Left renal pelvis (tissue), 4 donors: ENCODE data around the gene KRT33A. TPM values are rescaled to one million over a fixed set of nuclear protein-coding genes. Genes with fewer than 3 reads are reported as not detected.

ENCODE experiments used
- DNase-seq, 4 donors: peaks; one replicate each; pipeline ENCODE4 v3.0.0-alpha.2; 2013; ENCODE audit warnings: low read depth in 4 of 4, low spot score in 3 of 4
- polyA plus RNA-seq, 4 donors: library from polyadenylated mRNA; unstranded; fragments of 120-200 nt; gene quantifications; one replicate each; pipeline ENCODE4 v1.2.1, GENCODE V29; 2013; ENCODE audit not compliant: insufficient read length in 4 of 4

Gene KRT33A
- polyA plus RNA-seq, 4 donors, result not detected

DNA sequence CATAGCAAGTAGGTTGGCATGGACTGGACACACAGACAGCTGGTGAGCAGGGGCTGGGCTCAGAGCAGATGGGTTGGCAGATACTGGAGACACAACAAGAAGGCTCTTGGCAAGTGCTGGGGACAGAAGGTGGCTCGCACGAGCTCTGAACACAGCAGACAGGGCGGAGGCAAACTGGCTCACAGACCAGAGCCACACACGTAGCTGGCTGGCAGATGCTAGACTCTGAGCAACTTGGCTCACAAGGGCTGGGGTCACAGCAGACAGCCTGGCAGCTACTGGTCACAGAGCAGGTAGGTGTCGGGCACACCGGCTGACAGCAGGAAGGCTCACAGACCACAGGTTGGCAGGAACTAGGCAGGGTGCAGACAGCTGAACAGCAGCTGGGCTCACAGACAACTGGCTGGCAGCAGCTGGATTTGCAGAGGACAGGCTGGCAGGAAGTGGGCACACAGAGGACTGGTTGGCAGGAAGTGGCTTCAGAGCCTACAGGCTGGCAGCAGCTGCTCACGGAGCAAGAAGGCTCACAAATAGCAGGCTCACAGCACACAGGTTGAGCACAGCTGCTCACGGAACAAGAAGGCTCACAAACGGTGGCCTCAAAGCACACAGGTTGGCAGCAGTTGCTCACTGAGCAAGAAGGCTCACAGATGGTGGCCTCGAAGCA is 42.2 kb downstream of the KRT33A start:
- no peak for DNase-seq

DNA sequence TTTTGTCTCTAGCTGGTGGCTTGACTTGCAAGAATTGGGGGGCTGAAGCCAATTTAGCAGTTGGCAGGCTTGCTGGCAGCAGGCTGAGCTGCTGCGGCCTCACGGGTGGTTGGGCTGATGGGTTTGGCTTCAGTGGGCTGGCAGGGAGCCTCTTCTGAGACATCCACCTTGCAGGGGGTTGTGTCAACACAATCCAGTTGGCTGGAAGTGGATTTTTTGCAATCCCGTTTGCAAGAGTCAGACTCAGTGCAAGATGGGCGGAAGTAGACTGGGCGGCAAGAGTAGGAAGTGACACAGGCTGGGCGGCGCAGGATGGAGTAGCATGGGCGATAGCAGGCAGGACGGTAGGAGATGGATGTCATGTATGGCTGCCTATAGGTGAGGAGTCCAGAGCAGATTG is 43.0 kb downstream of the KRT33A start:
- DNase-seq, result no peak

DNA sequence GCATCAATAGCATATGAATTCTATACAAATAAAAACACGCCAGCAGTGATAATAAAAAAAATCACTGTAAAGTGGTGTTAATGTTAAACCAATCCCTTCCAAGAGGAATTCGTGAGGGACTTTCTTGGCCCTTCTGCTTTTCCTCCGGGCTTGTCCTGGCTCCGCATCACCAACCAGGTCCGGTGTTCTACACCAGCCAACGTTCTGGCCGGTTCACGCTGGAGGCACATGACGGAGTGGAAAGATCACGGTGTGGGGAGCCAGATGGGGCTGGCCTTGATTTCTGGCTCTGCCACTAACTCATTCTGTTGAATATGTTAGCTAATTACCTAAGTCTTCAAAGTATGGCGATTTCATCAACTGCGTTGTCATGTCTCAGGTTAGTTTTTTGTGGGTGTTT is 46.5 kb downstream of the KRT33A start:
- DNase-seq, result no peak

DNA sequence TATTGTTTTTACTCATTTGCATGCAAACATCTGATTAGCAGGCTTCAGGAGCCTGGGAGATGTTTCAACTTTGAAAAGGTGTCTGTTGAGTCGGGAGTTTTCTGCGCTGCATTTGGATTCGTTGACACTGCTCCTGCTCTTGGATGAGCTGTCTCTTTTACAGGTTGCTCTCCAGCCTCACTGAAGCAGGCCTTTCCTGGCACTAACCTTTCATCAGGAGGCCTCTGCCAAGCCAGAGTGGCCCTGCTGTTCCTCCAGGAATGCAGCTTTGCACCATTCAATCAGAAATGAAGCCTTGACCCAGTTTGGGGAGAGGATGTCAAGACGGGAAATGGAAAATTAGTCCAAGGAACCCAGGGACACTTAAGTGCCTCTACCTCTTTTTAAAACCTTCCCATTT is 47.6 kb downstream of the KRT33A start:
- DNase-seq, result no peak

DNA sequence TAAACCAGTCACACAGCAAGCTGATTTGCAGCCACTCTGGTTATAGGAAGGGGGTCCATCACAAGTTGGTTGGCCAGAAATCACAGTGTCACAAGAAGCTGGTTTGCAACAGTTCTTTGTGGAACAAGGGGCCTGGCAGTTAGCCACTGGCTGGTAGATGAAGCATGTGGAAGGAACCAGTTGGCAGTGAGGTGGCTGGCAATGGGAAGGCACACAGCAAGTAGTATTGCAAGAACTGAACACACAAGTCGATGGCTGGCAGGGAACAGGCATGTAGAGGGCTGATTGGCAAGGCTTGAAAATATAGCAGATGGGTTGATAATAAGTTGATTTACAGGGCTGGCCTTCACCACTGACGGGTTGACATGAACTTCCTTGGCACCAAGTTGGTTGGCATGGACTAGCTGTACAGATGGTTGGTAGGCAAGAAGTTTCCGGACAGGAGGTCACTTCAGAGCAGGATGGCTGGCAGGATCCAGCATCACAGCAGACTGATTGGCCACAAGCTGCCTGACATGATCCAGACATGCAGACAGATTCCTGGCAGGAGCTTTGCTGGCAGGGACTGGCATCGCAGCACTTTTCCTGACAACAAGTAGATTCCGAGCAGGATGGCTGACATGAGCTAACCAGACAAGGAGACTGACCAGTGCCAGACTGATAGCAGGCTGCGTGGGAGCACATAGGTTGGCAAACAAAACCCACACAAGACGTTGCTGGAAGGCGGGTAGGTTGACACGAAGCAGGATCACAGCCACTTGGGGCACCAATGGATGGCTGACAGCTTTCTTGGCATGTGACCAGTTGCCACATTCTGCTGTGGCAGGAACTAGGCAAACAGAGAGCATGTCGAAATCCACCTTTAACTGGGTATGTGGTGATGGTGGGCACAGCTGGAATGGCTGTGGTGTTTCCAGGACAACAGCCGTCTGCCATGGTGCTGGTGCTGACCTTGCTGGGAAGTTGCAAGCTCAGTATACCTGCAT is 48.4 kb downstream of the KRT33A start, which contains the start of gene KRTAP29-1:
TSS of gene KRTAP29-1 (minus strand) at position 936 of the 986 bp plus-strand sequence. CDS start at position 936, 0 bp downstream.
- DNase-seq, result no peak

DNA sequence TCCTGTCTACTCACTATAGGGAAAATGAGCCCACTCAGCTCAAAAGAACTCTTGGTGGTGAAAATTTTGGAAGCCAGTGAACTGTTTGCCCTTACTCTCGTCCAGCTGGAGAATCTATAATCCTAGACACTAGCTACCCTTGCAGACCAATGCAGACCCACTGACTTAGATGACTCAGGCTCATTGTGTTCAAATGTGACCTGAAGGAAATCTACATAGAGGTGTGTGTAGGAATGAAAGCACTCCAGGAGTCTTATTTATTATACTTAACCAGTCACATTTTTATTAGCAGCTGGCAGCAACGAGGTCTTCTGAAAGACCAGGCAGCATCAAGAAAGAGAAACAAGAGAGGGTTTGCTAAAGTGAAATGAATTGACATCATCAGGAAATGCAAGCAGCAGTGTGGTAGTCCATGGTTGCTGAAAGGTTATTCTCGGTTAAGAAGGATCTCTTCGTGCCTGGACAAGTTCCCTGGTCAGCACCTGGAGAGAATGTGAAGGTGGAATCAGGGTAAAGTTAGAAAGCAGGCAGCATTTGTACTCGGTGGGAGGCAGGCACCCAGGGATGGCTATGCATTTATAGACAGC is 49.3 kb downstream of the KRT33A start:
- no peak for DNase-seq

DNA sequence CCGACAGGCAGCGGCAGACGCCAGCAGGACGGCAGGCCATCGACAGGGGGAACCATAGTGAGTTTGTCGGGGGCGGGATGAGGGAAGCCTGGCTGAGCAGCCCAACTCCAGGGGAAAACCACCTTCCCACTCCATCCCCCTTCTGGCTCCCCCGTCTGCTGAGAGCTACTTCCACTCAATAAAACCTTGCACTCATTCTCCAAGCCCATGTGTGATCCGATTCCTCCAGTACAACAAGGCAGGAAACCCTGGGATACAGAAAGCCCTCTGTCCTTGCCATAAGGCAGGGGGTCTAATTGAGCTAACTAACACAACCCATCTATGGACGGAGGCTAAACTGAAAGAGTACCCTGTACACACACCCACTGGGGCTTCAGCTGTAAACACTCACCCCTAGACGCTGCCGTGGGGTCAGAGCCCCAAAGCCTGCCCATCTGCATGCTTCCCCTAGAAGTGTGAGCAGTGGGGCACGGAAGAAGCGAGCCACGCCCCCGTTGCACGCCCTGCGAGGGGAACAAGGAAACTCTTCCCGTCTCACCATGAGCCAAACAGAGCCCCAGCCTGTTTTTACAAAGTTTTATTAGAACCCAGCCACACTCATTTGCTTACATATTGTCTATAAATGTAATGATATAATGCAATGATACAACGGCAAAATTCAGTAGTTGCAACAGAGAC is 52.0 kb downstream of the KRT33A start:
- DNase-seq, result no peak

DNA sequence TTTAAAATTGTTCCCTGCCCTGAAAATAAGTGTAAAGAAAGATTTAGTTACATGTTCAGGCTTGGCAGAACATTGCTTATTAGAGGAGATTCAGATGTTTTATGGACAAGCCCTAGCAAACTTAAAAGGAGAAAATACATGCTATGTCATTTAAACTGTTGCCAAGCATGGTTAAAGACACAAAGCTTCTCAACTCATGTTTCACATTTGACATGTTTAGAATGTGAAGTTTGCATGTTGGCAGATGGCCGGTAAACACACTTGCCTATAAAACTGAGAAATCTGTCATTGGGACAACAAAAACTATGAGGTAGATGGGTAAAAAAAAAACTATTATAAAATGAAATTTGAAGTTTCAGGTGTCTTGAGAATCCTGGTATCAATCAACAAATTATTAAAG is 53.8 kb downstream of the KRT33A start:
- no peak for DNase-seq

Other genes starting within 250 kb of the KRT33A start
- not detected for gene KRTAP4-16, start 248.6 kb downstream of the KRT33A start, polyA plus RNA-seq
- gene KRTAP4-9, start 245.4 kb downstream of the KRT33A start, polyA plus RNA-seq, result not detected
- not detected for gene KRTAP4-11, start 232.5 kb downstream of the KRT33A start, polyA plus RNA-seq
- gene KRTAP4-12, start 226.6 kb downstream of the KRT33A start, polyA plus RNA-seq, result not detected
- gene KRTAP4-6, start 210.3 kb downstream of the KRT33A start, polyA plus RNA-seq, result not detected
- not detected for gene KRTAP4-5, start 201.0 kb downstream of the KRT33A start, polyA plus RNA-seq
- gene KRTAP4-4, start 190.1 kb downstream of the KRT33A start, polyA plus RNA-seq, result not detected
- gene KRTAP4-3, start 182.6 kb downstream of the KRT33A start, polyA plus RNA-seq, result not detected
- gene KRTAP4-2, start 172.6 kb downstream of the KRT33A start, polyA plus RNA-seq, result not detected
- not detected for gene KRTAP4-1, start 165.9 kb downstream of the KRT33A start, polyA plus RNA-seq
- gene KRTAP9-1, start 160.9 kb downstream of the KRT33A start, polyA plus RNA-seq, result not detected
- gene KRTAP9-2, start 124.2 kb downstream of the KRT33A start, polyA plus RNA-seq, result not detected
- not detected for gene KRTAP9-3, start 118.4 kb downstream of the KRT33A start, polyA plus RNA-seq
- not detected for gene KRTAP9-8, start 112.8 kb downstream of the KRT33A start, polyA plus RNA-seq
- not detected for gene KRTAP9-4, start 101.1 kb downstream of the KRT33A start, polyA plus RNA-seq
- not detected for gene KRTAP9-9, start 95.4 kb downstream of the KRT33A start, polyA plus RNA-seq
- not detected for gene KRTAP9-6, start 85.5 kb downstream of the KRT33A start, polyA plus RNA-seq
- gene KRTAP9-7, start 75.1 kb downstream of the KRT33A start, polyA plus RNA-seq, result not detected
- not detected for gene KRTAP29-1, start 48.0 kb downstream of the KRT33A start, polyA plus RNA-seq
- not detected for gene KRTAP16-1, start 41.5 kb downstream of the KRT33A start, polyA plus RNA-seq
- gene KRTAP17-1, start 35.1 kb downstream of the KRT33A start, polyA plus RNA-seq, result not detected
- not detected for gene KRT33B, start 19.0 kb upstream of the KRT33A start, polyA plus RNA-seq
- gene KRT34, start 31.5 kb upstream of the KRT33A start, polyA plus RNA-seq, result not detected
- under 1 TPM in 1 of 4 donors, not detected in 3; 0.08 TPM for gene KRT31, start 46.8 kb upstream of the KRT33A start, polyA plus RNA-seq
- not detected for gene KRT37, start 73.8 kb upstream of the KRT33A start, polyA plus RNA-seq
- gene KRT38, start 90.2 kb upstream of the KRT33A start, polyA plus RNA-seq, result not detected
- not detected for gene KRT32, start 116.6 kb upstream of the KRT33A start, polyA plus RNA-seq
- under 1 TPM in 2 of 4 donors, not detected in 2; 0.07 to 0.09 TPM for gene KRT35, start 130.3 kb upstream of the KRT33A start, polyA plus RNA-seq
- under 1 TPM in 1 of 4 donors, not detected in 3; 0.12 TPM for gene KRT36, start 139.1 kb upstream of the KRT33A start, polyA plus RNA-seq
- gene KRT13, start 154.8 kb upstream of the KRT33A start, polyA plus RNA-seq, result 10 to 100 TPM in 1 of 4 donors, 1 to 10 TPM in 2, under 1 TPM in 1; 0.54 to 37.8 (median 1.9) TPM
- gene KRT15, start 168.1 kb upstream of the KRT33A start, polyA plus RNA-seq, result 1 to 10 TPM in 3 of 4 donors, under 1 TPM in 1; 0.72 to 3.1 (median 1.6) TPM
- 100 to 1,000 TPM in 3 of 4 donors, 10 to 100 TPM in 1; 22.8 to 304 (median 176) TPM for gene KRT19, start 177.5 kb upstream of the KRT33A start, polyA plus RNA-seq
- not detected for gene KRT9, start 221.2 kb upstream of the KRT33A start, polyA plus RNA-seq
- under 1 TPM; 0.24 to 0.44 (median 0.36) TPM for gene KRT14, start 236.1 kb upstream of the KRT33A start, polyA plus RNA-seq